ENCODE results near the gene SAMD4A.

SAMD4A gene

DNA sequence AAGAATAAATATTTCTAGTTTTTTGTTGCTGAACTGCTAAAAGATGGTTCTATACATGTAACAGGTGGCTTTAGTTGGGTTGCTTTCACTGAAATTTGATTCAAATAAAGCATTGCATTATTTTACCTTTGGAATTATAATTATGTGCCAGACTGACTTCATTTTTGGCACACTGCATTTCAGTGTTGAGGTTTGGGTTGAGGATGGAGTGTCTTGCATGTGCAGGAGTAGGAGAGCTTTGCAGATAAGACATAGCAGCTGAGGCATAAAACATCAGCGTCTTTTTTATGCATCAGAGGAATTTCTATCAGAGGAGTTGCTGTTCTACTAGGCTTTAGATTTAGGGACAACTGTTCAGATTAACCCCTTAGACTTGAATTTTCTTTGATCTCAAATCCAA, 17.2 kb downstream of the SAMD4A start:
- no peak for DNase-seq (ENCODE audit: low spot score)
- TF ChIP-seq, protein P1, sequence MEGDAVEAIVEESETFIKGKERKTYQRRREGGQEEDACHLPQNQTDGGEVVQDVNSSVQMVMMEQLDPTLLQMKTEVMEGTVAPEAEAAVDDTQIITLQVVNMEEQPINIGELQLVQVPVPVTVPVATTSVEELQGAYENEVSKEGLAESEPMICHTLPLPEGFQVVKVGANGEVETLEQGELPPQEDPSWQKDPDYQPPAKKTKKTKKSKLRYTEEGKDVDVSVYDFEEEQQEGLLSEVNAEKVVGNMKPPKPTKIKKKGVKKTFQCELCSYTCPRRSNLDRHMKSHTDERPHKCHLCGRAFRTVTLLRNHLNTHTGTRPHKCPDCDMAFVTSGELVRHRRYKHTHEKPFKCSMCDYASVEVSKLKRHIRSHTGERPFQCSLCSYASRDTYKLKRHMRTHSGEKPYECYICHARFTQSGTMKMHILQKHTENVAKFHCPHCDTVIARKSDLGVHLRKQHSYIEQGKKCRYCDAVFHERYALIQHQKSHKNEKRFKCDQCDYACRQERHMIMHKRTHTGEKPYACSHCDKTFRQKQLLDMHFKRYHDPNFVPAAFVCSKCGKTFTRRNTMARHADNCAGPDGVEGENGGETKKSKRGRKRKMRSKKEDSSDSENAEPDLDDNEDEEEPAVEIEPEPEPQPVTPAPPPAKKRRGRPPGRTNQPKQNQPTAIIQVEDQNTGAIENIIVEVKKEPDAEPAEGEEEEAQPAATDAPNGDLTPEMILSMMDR (IDR thresholded peaks at IDR 0.05; ENCODE audit: extremely low read depth, missing control alignments) = no peak

- no peak for DNase-seq (ENCODE audit: low spot score)
- TF ChIP-seq, protein P1 (IDR thresholded peaks at IDR 0.05; ENCODE audit: extremely low read depth, missing control alignments) = no peak
Measured at GRCh38 chr14:54585214-54585613, 18.3 kb downstream of the SAMD4A start.

GRCh38 chr14:54589076-54589475, 22.1 kb downstream of the SAMD4A start:
- TF ChIP-seq, protein P1 (IDR thresholded peaks at IDR 0.05; ENCODE audit: extremely low read depth, missing control alignments) = no peak
- no peak for DNase-seq (ENCODE audit: low spot score)

GRCh38 chr14:54589843-54590242, 22.9 kb downstream of the SAMD4A start:
- TF ChIP-seq, protein P1 (IDR thresholded peaks at IDR 0.05; ENCODE audit: extremely low read depth, missing control alignments) = no peak
- DNase-seq (ENCODE audit: low spot score) = no peak

DNA sequence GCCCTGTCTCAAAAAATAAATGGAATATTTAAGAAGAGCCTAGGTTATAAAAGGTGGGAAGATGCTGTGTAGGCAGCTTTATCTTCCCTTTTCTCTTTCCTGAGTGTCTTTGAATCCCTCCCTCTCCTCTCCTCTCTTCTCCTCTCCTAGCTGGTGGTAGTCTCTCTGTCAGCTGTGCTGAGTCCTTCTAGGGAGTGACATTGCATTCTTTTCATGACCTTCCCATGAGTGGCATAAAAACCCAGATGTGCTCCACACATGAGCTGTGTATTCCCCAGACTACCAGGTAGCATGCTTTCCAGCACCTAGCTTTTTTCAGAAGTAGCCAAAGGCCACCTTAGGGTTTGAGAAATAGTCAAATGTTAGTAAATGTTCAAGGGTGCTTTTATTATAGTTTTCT, 23.6 kb downstream of the SAMD4A start:
- DNase-seq (ENCODE audit: low spot score) = no peak
- TF ChIP-seq, protein P1 (IDR thresholded peaks at IDR 0.05; ENCODE audit: extremely low read depth, missing control alignments) = no peak

- TF ChIP-seq, protein P1 (IDR thresholded peaks at IDR 0.05; ENCODE audit: extremely low read depth, missing control alignments) = no peak
- DNase-seq (ENCODE audit: low spot score) = no peak
Measured at GRCh38 chr14:54591461-54591860, 24.5 kb downstream of the SAMD4A start.

- TF ChIP-seq, protein P1 (IDR thresholded peaks at IDR 0.05; ENCODE audit: extremely low read depth, missing control alignments) = no peak
- DNase-seq (ENCODE audit: low spot score) = no peak
Measured at GRCh38 chr14:54591866-54592265, 24.9 kb downstream of the SAMD4A start.
